ENCODE results near the gene NPSR1.

- TF ChIP-seq POLR2AphosphoS5 (IDR thresholded peaks at IDR 0.05; ENCODE audit: low read depth, low read length): no peak
- TF ChIP-seq CTCF (IDR thresholded peaks at IDR 0.05): no peak
- TF ChIP-seq GABPA (IDR thresholded peaks at IDR 0.05; ENCODE audit: low read depth): no peak
- TF ChIP-seq, protein P1, sequence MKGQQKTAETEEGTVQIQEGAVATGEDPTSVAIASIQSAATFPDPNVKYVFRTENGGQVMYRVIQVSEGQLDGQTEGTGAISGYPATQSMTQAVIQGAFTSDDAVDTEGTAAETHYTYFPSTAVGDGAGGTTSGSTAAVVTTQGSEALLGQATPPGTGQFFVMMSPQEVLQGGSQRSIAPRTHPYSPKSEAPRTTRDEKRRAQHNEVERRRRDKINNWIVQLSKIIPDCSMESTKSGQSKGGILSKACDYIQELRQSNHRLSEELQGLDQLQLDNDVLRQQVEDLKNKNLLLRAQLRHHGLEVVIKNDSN (IDR thresholded peaks at IDR 0.05; ENCODE audit: borderline replicate concordance, low read depth): no peak
- TF ChIP-seq REST (IDR thresholded peaks at IDR 0.05; ENCODE audit: low read depth, low read length): no peak
- TF ChIP-seq PBX3 (IDR thresholded peaks at IDR 0.05): no peak
- no peak for TF ChIP-seq SIN3A (IDR thresholded peaks at IDR 0.05; ENCODE audit: borderline replicate concordance, low read depth, low read length)
- no peak for TF ChIP-seq JUND (IDR thresholded peaks at IDR 0.05)
- TF ChIP-seq FOXM1 (IDR thresholded peaks at IDR 0.05; ENCODE audit: low read depth): no peak
Observed at GRCh38 chr7:34875481-34875880, 217.5 kb downstream of the NPSR1 start.

Measured in SK-N-SH (cell line).